GM12878 (cell line): Measurements from ENCODE around the gene PNMT. TPM values are rescaled to one million over a fixed set of nuclear protein-coding genes. Genes with fewer than 3 reads are reported as not detected.

Source experiments
- ATAC-seq: fragments of 200-7000 bp; cut with Tn5 transposase; 3 replicates; pipeline ENCODE4 v1.9.1; 2020; ENCODE audit warnings: mild to moderate bottlenecking, moderate library complexity
- BruUV-seq: library from RNA; stranded (reverse); fragments of 400-500 nt; replicated peaks from 2 replicates; lab custom pipeline; 2021; lab: Mats Ljungman, UMichigan
- CTCF ChIA-PET: fragments of 300-600 bp; sonication (Branson Sonifier 250); formaldehyde crosslinking; extraction: SDS; loops from one replicate; lab custom pipeline; 2021; ENCODE audit warnings: inconsistent platforms; lab: Yijun Ruan, JAX
- POLR2A ChIA-PET: fragments of 350-600 bp; formaldehyde crosslinking; extraction: SDS; loops from one replicate; lab custom pipeline; 2021; ENCODE audit warnings: inconsistent platforms; lab: Charles Lee
- RAD21 ChIA-PET: fragments of 300-600 bp; sonication (Branson Sonifier 250); formaldehyde crosslinking; loops from one replicate; lab custom pipeline; 2023; ENCODE audit warnings: antibody characterized with exemption; ENCODE audit not compliant: unreplicated experiment; lab: Charles Lee
- SMC1A ChIA-PET: fragments of 300-600 bp; sonication (Branson Sonifier 250); formaldehyde crosslinking; loops from one replicate; lab custom pipeline; 2023; ENCODE audit not compliant: unreplicated experiment, uncharacterized antibody; lab: Charles Lee
- DNase-seq: peaks from one replicate; pipeline ENCODE4 v3.0.0-alpha.2; 2011; ENCODE audit warnings: low read depth, low spot score
- FAIRE-seq: peaks from 3 replicates; lab custom pipeline; 2011; peaks lifted over from hg19 to GRCh38; lab: Jason Lieb, UNC
- H2AFZ ChIP-seq: 2 replicates; pipeline ENCODE4 v1.6.0; 2011; ENCODE audit warnings: low read depth, low read length, control low read depth; ENCODE audit not compliant: control insufficient read depth
- H3K27ac ChIP-seq: 2 replicates; pipeline ENCODE4 v1.5.1; 2011; ENCODE audit warnings: control low read depth; ENCODE audit not compliant: control insufficient read depth, insufficient read depth
- H3K27me3 ChIP-seq, 2 experiments: replicated peaks in 1 of 2; 2 replicates each; pipeline versions ENCODE4 v1.6.0 to v1.6.1; 2011; ENCODE audit warnings: low read length in 1 of 2; ENCODE audit not compliant: control insufficient read depth in 2 of 2, insufficient read depth in 2 of 2
- H3K36me3 ChIP-seq, 2 experiments: 2 replicates each; pipeline ENCODE4 v1.5.1; 2011; ENCODE audit warnings: low read length in 1 of 2; ENCODE audit not compliant: control insufficient read depth in 2 of 2, insufficient read depth in 2 of 2
- H3K4me1 ChIP-seq: 2 replicates; pipeline ENCODE4 v1.6.1; 2011; ENCODE audit warnings: mild to moderate bottlenecking, low read length, moderate library complexity, mixed read lengths; ENCODE audit not compliant: control insufficient read depth, insufficient read depth
- H3K4me2 ChIP-seq: 2 replicates; pipeline ENCODE4 v1.6.0; 2011; ENCODE audit warnings: control low read depth; ENCODE audit not compliant: control insufficient read depth, insufficient read depth
- H3K4me3 ChIP-seq: fragments of 200-600 bp; sonication (generic); 2 replicates; pipeline ENCODE4 v1.5.1; 2016
- H3K79me2 ChIP-seq: 2 replicates; pipeline ENCODE4 v1.6.0; 2011; ENCODE audit warnings: low read length; ENCODE audit not compliant: control insufficient read depth, insufficient read depth
- H3K9ac ChIP-seq: 2 replicates; pipeline ENCODE4 v1.8.0; 2011; ENCODE audit warnings: low read length, control low read depth, mixed read lengths; ENCODE audit not compliant: control insufficient read depth, insufficient read depth
- H3K9me3 ChIP-seq: replicated peaks from 3 replicates; pipeline ENCODE4 v1.5.1; 2011; ENCODE audit warnings: mild to moderate bottlenecking, low read length; ENCODE audit not compliant: control insufficient read depth, insufficient read depth
- H4K20me1 ChIP-seq: 2 replicates; pipeline ENCODE4 v1.6.0; 2011; ENCODE audit not compliant: control insufficient read depth, insufficient read depth
- BACH1 ChIP-seq: fragments of 450-650 bp; IDR thresholded peaks from 2 replicates; pipeline ENCODE4 v1.6.1; 2017; ENCODE audit warnings: mild to moderate bottlenecking, borderline replicate concordance
- BMI1 ChIP-seq: fragments of 450-650 bp; IDR thresholded peaks from 2 replicates; pipeline ENCODE4 v1.6.1; 2016; ENCODE audit warnings: mild to moderate bottlenecking, moderate library complexity, borderline replicate concordance
- ETV6 ChIP-seq, 2 experiments: fragments of 450-650 bp in 1 of 2; IDR thresholded peaks in 1 of 2; conservative IDR thresholded peaks in 1 of 2; 2 replicates each; pipeline ENCODE4 v1.6.1; 2014; ENCODE audit warnings: antibody characterized with exemption in 1 of 2, borderline replicate concordance in 1 of 2, low read depth in 1 of 2, mild to moderate bottlenecking in 1 of 2, moderate library complexity in 1 of 2
- KDM1A ChIP-seq: fragments of 200-600 bp; sonication (generic); IDR thresholded peaks from 2 replicates; pipeline ENCODE4 v1.6.1; 2016; ENCODE audit warnings: borderline replicate concordance
- KLF5 ChIP-seq: fragments of 450-650 bp; IDR thresholded peaks from 2 replicates; pipeline ENCODE4 v1.6.1; 2014; ENCODE audit warnings: mild to moderate bottlenecking; ENCODE audit not compliant: partially characterized antibody
- MXI1 ChIP-seq: fragments of 150-350 bp; IDR thresholded peaks from 2 replicates; pipeline ENCODE4 v1.6.1; 2011; ENCODE audit warnings: low read depth, mild to moderate bottlenecking, inconsistent platforms, low read length, improper control_type of control experiment
- NFYA ChIP-seq: IDR thresholded peaks from 2 replicates; pipeline ENCODE4 v1.6.1; 2011; ENCODE audit warnings: low read depth, mild to moderate bottlenecking, low read length, improper control_type of control experiment, borderline replicate concordance
- PRDM15 ChIP-seq: fragments of 450-650 bp; formaldehyde crosslinking; IDR thresholded peaks from 2 replicates; pipeline ENCODE4 v1.4.0; 2020; ENCODE audit warnings: mild to moderate bottlenecking, moderate library complexity
- SUZ12 ChIP-seq: fragments of 200-600 bp; sonication (generic); IDR thresholded peaks from one replicate; pipeline ENCODE4 v1.6.1; 2018; ENCODE audit warnings: antibody characterized with exemption, mild to moderate bottlenecking; ENCODE audit not compliant: unreplicated experiment
- ZSCAN29 ChIP-seq: fragments of 450-650 bp; IDR thresholded peaks from 2 replicates; pipeline ENCODE4 v1.6.1; 2017; ENCODE audit warnings: mild to moderate bottlenecking, moderate library complexity
- WGBS: methylation state at CpG from one replicate; pipeline ENCODE4 v1.1.6; 2016; ENCODE audit warnings: low lambda C conversion rate; ENCODE audit not compliant: insufficient replicate concordance, insufficient coverage; ENCODE audit errors: missing lambda C conversion rate; 5-methylcytosine and 5-hydroxymethylcytosine counted together
- in situ Hi-C: fragments of 300-500 bp; cut with MboI; formaldehyde crosslinking; loops from 9 replicates; pipeline ENCODE4 v1.14.3; 2018; ENCODE audit warnings: mixed read lengths
- intact Hi-C: fragments of 100-400 bp; cut with micrococcal nuclease; formaldehyde crosslinking; loops from one replicate; pipeline ENCODE4 v1.14.2; 2022; ENCODE audit not compliant: unreplicated experiment
- polyA plus RNA-seq, 11 experiments: library from polyadenylated mRNA; depleted of rRNA in 4 of 11; unstranded in 6 of 11; stranded (reverse) in 5 of 11; fragments of >200 nt; fragmentation: Nextera tagmentation in 4 of 11; fragmentation: Illumina TruSeq in 1 of 11; extraction: Ambion mirVana in 4 of 11; extraction: Trizol in 1 of 11; gene quantifications; 1 replicate in 1 of 11; 2 replicates in 10 of 11; pipeline versions ENCODE4 v1.2.1 to v1.2.3, GENCODE V29; 2011 to 2016; ENCODE audit warnings: inconsistent platforms in 2 of 11, missing spikeins in 2 of 11, low read depth in 1 of 11
- total RNA-seq, 4 experiments: library from RNA; depleted of rRNA in 3 of 4; stranded (reverse); fragments of >200 nt in 3 of 4; fragmentation: Illumina TruSeq in 1 of 4; extraction: Trizol in 1 of 4; gene quantifications; 2 replicates each; pipeline versions ENCODE4 v1.2.1 to v1.2.3, GENCODE V29; 2013 to 2021
- TF ChIP-seq, protein P1 (sequence below): fragments of 450-650 bp; IDR thresholded peaks from 2 replicates; pipeline ENCODE4 v1.6.1; 2017; ENCODE audit warnings: mild to moderate bottlenecking, moderate library complexity

Gene PNMT
- total and polyA plus RNA-seq, 10 of the 15 experiments (the other 5 are each of a cell fraction or from before 2014, with no cell fraction given) = not detected

DNA sequence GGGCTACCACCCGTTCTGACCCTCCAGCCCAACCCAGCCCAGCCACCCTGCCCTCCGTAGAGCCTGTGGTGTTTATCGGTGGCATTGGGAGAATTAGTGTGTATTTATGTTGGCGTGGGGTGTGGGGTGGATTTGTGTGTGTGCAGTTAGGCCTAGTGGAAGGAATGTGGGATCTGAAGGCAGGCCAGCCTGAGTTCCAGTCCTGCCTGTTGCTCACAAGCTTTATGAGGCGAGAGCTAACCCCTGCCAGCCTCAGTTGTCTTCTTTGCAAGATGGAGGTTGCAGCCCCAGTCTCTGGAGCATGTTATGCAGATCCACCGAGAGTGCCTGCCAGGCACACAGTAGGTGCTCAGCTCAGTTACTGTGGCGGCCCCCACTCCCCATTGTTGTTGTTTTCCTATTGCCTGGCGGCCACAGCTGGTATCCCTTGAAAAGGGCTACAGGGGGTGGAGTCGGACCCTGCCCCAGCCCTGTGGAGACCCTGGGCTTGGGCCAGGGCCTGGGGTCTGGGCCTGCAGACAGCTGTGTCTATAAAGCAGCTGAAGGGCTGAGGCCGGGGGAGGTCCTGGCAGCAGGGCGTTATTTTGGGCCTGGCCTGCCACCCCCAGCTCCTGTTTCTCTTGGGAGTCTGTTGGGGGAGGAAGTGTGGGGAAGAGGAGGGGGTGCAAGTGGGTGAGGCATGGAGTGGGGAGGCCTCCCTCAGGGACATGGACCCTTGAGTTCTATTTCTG lies 36.7 kb downstream of the PNMT start:
- Histone ChIP-seq H4K20me1 (no peaks in the 10 kb centered on the region), H3K27ac (no peak overlapping the region), H2AFZ (no peak overlapping the region), H3K9me3 (no peaks in the 10 kb centered on the region), H3K79me2 (no peaks in the 10 kb centered on the region), H3K9ac (no peak overlapping the region), H3K4me1 (peaks cover 11% of the 10 kb centered on the region), H3K4me2 (no peak overlapping the region), H3K36me3 (no peaks in the 10 kb centered on the region), H3K4me3 (no peak overlapping the region), H3K27me3 (peaks cover 0 to 7% of the 10 kb centered on the region in 2 experiments; a peak in 3 of 4 replicates)
- in situ Hi-C loops (no loop called here), intact Hi-C loops (no loop called here)
- FAIRE-seq = no peak
- ChIA-PET SMC1A (no interaction called here), POLR2A (no interaction called here), RAD21 (no interaction called here), CTCF (interaction anchor here (0.5 kb wide), 2 partner anchors 19 to 84 kb away, joined by 3 to 4 read pairs; no protein-coding TSS in a partner anchor)
- no peak for ATAC-seq
- BruUV-seq = no TSS peak
- DNase-seq = no peak
- 58% methylated on average over 11 of the region's 11 CpGs for WGBS
- TF ChIP-seq KLF5 (no peak), NFYA (no peak), BMI1 (no peak), BACH1 (no peak), ETV6 (conservative IDR thresholded peaks at IDR 0.05 in 1 of 2, IDR thresholded peaks at IDR 0.05 in 1 of 2; ENCODE audit: borderline replicate concordance in 1 of 2, low read depth in 1 of 2) (no peak), SUZ12 (no peak), ZSCAN29 (no peak), KDM1A (no peak), MXI1 (no peak), PRDM15 (CRISPR knock-in tag) (no peak)
- TF ChIP-seq, protein P1, sequence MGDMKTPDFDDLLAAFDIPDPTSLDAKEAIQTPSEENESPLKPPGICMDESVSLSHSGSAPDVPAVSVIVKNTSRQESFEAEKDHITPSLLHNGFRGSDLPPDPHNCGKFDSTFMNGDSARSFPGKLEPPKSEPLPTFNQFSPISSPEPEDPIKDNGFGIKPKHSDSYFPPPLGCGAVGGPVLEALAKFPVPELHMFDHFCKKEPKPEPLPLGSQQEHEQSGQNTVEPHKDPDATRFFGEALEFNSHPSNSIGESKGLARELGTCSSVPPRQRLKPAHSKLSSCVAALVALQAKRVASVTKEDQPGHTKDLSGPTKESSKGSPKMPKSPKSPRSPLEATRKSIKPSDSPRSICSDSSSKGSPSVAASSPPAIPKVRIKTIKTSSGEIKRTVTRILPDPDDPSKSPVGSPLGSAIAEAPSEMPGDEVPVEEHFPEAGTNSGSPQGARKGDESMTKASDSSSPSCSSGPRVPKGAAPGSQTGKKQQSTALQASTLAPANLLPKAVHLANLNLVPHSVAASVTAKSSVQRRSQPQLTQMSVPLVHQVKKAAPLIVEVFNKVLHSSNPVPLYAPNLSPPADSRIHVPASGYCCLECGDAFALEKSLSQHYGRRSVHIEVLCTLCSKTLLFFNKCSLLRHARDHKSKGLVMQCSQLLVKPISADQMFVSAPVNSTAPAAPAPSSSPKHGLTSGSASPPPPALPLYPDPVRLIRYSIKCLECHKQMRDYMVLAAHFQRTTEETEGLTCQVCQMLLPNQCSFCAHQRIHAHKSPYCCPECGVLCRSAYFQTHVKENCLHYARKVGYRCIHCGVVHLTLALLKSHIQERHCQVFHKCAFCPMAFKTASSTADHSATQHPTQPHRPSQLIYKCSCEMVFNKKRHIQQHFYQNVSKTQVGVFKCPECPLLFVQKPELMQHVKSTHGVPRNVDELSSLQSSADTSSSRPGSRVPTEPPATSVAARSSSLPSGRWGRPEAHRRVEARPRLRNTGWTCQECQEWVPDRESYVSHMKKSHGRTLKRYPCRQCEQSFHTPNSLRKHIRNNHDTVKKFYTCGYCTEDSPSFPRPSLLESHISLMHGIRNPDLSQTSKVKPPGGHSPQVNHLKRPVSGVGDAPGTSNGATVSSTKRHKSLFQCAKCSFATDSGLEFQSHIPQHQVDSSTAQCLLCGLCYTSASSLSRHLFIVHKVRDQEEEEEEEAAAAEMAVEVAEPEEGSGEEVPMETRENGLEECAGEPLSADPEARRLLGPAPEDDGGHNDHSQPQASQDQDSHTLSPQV = no peak
